NCI-H345 (cell line): ENCODE measurements around the gene LHPP.

Experiments
- DNase-seq: peaks from one replicate; lab custom pipeline; 2025; lab: John Stamatoyannopoulos, UW

Gene LHPP

DNA sequence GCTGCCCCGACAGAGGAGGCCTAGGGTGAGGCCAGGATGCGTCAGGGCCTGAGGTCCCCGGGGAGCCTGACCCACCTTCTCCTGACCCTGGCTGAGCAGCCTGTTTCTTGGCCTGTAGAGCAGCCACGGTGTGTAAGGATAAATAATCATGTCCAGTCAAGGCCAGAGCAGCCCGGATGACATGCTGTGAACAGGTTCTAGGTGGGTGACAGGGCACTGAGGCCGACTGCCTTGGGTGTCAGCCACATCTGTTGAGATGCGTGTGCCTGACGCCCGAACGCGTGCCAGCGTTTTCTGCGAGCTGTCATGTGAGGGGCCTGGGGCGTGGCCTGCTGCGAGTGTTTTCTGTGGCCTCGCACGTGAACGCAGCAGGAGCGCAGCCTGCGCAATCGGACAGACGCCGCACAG lies 164.2 kb downstream of the LHPP start:
- no peak for DNase-seq

DNA sequence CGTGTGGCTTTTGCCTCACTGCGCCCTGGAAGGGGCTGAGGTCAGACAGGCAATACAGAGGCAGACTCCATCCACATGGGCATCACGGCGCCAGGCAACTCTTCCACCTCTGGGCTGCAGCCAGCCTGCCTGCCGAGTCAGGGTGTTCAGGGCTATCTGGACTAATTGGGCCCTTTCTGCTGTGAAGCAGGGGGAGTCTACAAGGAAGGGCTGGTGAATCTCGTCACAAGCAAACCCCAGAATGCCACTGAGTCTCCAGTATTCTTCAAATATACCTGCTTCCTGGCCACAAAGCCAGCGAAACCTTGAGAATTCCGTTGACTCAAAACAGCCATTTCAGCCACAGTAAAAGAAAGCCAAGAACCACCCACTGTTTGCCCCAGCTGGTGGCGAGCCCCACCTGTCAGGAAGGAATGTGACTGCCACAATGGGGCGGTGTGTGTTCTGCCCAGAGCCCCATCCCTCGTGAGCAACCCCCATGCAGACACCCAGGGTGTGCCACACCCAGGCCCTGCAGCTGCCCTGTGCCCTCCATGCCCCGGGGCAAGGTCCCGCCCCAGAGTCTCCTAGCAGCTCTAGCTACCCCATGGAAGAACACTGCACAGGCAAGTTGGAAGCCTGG lies 165.2 kb downstream of the LHPP start:
- peak; percentile 58 for DNase-seq

GRCh38 chr10:124627866-124628675 lies 166.4 kb downstream of the LHPP start:
- DNase-seq = no peak

DNA sequence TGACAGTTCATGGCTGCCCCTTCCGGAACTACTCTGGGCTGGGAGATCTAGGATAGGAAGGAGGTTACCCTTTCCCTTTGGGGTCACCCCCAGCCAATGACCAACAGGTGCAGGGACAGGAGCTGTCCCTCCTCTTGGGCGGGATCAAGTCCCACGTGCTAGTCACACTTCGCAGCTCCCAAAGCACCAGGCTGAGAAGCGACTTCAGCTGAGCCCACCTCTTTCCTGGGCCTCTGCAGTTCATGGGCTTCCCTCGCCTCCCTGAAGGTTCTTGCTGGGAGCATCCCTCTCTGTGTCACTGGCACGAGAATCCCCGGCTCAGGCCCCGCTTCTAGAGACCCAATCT lies 167.0 kb downstream of the LHPP start:
- DNase-seq = no peak

DNA sequence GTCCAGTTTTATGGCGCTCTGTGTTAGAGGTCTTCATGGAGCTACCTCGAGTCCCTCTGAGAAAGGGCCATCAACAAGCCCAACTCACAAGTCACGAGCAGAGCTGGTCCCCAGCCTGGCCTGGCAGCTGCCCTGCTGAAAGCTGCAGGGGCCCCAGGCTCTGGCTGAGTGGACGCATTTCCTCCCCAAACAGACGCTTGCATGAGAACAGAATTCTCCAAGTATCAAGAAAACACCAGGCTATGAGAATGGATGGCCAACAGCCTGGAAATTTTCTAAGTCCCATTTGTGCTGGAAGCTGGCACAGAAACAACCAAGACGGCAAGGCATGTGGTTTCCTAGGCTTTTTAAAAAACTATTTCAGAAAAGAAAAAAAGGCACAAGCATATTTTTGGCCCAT lies 167.8 kb downstream of the LHPP start:
- DNase-seq = no peak

DNA sequence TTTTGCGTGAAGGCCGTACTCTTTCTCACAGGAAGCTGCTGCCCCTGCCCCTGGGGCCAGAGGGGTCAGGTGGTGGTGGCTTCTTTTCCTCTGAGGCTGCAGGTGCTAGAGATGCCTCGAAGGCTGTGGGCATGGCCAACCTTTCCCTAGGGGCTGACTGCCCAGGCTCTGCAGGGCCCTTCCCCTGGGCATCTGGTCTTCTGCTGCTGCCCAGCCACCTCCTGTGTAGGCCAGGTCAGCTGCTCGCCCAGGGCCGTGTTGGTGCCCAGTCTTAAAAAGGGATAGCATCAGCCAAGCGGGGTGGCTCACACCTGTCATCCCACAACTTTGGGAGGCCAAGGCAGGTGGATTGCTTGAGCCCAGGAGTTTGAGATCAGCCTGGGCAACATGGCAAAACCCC lies 168.2 kb downstream of the LHPP start:
- no peak for DNase-seq

- DNase-seq = no peak
Measured at GRCh38 chr10:124630551-124630950, 168.9 kb downstream of the LHPP start.

DNA sequence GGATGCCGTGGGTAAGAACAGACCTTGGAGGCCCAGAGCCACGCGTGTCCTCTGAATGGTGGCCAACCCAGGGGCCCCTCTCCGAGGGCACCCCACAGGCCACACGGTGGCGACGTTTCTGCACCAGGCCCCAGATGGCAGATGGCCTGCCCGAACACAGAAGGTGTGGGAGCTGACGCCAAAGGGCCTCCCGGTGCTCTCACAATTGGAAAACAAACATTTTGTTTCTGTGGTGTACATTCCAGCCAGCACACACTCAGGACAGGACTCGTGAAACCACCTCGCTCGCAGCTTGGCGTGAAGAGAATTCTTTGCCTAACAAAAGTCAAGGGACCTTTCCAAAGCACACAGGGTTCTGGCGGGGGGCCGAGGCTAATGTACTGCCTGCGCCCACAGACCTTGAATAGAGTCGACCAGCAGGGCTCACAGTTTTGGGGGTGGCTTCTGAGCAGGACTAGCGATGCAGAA lies 170.5 kb downstream of the LHPP start:
- peak; percentile 32 for DNase-seq

DNA sequence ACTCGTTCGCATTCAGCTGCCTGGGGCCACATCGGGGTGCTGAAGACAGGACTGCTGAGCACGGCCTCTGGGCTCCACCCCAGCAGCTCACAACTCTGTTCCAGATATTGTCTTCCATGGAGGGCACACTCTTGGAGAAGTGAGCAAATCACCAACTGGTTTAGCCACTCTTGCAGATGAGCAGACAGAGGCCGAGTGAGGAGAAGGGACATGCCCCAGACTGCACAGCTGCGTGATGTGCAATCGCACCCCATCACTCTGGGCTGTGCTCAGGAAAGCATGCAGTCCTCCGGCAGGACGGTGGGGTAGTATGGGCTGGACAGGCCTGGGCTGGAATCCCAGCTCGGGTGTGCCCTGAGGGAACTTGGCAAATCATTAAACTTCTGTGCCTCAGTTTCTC lies 170.9 kb downstream of the LHPP start:
- no peak for DNase-seq

DNA sequence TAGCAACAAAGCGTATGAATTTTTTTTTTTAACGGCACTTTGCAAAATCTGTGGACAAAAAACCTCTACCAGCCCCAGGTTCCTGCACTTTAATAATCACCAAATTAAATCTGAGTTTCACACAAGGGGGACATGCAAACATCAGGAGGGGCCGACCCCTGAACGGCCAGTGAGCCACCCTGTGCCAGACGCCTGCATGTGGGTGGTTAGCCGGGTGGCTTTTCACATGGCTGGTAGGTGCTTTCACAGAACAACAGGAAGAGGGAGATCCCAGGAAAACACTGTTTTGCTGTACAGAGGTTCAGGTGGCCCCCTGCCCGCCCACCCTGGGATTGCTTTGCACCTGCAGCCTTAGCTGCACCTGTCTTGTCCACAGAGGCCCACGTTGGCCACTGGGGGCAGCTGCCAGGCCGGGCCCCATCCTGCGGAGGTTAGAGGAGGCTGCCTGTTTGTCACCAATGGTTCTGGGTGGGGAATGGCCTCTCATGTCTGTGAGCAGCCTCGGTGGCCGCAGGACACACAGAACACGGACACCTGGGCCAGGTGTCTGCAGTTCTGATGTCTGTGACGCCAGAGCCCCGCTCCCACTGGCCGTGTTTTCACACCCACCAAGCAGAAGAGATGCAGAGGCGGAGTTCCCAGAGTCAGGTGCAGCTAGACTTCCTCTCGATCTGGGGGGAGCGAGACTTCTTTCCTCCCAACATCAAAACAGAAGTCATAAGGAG lies 174.8 kb downstream of the LHPP start:
- peak; percentile 2 for DNase-seq

DNA sequence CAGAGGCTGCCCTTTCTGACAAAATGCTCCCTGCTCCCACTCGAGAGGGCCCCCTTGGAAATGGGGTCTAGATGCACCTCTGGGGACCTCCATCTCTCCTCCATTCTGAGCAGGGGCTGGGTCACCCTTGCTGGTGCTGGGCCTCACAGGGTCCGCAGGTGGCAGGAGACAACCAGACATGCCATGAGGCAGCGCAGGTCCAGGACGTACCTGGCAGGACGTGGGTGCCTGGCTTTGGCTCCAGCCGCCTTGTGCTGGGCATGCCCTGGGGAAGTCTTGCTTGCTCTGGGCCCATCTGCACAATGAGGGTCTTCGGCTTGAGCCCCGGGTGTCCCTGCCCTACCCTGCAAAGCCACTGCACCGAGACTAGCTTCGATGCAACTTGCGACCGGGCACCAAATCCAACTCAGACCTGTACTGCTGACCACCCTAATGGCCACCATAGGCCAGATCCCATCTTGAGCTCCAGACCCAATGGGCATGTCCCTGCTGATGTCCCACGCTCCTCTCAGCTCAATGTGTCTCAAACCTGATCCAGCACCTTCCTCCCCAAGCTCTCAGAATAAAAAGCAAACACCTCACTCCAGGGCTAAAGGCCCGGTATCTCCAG lies 175.6 kb downstream of the LHPP start:
- no peak for DNase-seq

GRCh38 chr10:124637746-124638145 lies 176.1 kb downstream of the LHPP start:
- no peak for DNase-seq

DNA sequence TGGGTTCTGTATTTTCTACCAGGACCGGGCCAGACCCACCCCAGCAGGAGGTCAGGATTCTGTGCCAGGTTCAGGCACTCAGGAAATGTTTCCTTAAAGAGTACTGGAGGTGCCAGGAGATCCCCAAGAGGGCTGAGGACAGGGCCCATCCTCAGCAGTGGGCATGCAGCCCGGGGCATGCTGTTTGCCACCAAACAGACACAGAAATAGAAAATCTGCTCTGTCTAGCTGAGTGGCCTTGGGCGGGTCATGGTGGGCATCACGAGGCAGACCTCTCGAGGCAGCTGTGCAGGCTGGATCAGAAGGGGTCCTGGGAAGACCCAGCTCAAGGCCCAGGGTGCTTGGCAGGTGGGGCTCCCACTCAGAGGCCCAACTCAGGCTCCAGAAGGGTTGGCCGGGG lies 177.6 kb downstream of the LHPP start:
- no peak for DNase-seq

DNA sequence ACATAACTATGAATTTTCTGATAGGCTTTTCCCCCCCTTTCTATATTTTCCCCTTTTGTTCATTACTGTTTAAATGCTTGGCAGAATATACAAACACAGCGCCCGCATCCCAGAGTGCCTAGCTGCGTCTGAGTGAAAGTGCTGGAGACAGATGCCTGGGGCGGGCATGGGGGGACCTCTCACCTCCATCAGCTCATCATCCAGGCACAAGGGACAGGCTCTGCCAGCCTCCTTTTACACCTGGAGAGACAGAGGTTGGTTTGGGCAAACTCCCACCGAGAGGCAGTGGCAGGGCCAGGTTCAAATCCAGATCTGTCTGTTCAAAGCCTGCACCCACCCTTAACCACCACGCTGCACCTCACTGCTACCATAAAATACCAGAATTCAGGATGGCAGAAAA lies 178.0 kb downstream of the LHPP start:
- DNase-seq = no peak

DNA sequence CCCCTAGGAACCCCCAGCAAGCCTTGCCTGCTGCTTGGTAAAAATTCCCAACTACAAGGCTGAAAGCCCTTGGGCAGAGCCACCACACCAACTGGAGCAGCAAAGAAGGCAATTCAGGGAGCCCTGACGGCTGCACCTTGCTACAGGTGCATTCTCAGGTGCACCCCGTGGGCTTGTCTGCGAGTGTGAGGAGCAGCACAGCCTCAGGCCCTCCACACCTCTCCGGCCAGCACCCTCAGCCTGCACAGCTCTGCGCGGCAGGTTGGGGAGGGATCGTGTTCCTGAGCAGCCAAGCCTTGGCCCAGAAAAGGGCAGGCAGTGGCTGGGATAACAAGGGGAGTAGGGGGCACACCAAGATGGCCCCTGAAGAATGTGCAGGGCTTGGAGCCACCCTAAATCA lies 178.4 kb downstream of the LHPP start:
- no peak for DNase-seq

DNA sequence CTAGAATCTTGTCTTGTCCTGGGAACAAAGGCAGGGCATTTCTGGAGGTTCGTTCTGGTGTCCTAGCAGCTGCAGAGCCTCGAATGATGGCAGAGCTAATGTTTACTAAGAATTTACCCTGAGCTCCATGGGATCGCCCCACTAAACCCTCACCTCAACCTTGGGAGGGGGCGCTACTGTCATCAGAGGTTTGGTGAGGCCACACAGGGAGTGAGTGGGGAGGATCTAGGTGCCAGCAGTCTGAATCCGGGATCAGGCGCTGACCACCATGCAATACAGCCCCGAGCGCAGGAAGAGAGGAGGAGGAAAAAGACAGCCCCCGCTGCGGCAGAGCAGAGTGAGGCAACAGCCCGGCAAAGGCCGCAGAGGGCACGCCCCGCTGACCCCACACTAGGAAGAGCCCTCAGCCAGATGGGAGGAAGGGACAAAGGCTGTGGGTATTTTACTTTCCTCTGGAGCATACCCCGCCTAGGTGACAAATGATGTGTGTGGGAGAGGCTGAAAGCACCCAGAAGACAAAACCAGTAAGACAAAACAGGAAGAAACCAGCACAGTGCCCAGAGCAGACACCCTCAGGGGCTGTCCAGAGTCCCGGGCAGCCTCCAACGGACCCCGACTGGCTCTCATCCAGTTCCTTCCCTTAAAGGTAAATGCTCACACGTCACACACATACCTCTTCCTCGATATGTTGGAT lies 179.1 kb downstream of the LHPP start:
- no peak for DNase-seq

DNA sequence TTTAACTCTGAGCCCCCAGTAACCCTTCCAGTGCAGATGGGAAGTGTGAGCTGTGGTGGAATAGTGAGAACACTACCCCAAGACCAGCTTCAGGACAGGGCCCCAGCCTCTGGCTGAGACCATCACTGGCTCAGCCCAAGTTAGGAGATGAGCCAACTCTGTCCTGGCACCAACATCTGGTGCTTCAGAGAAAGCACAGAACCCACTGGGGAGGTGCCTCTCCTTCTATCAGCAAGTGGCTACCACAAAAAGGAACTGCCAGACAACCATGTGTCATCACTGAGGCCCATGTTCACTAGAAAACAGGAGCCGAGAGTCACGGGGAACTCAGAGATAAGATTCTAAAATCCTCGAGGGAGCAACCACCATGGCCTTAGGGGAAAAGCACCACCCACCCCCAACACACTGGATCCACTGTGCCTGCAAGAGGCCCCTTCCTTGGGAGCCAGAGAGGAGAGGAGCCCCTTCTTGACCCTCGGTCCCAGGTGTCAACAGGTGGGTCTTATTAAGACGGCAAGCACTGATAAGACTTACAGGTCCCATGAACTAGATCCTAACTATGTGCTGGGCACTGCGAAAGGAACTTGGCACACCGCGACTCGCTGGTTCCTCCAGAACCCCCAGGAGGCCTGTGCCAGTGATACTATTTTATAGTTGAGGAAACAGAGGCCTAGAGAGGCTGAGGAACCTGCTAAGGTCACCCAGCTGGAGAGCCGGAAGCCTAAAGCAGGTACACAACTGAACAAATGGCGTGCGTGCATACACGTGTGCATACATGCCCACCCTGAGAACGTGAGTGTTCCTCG lies 179.9 kb downstream of the LHPP start:
- DNase-seq = no peak

GRCh38 chr10:124642088-124642710 lies 180.6 kb downstream of the LHPP start:
- DNase-seq = peak; percentile 69

DNA sequence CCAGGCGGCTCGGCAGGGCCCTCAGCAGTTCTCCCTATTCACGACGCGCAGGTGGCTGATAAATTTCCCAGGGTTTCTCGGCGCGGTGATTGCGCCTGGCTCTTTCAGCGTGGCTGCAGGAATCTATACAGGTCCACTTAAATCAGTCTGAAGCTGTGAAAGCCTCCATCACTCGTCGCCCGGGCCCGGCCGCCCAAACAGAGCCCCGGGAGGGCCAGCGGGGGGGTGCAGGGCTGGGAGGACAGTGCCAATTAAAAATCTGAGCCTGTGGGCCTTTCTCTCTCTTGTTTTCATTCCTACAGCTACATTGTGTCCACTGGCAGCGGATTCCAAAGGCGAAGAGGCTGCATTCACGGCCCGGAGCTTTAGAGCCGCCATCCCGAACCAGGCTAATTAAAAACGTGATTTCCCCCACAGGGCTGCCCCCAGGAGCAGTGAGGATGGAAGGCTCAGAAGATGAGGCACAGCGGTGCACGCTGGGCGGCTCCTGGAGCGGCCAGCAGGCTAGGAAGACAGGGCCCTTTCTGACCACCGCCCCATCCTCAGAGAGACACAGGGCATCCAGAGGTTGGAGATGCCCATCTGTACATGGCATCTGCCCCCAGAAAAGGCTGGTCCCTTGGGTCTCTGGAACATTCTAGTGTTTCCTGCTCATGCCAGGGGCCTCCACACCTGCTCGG lies 181.8 kb downstream of the LHPP start:
- DNase-seq = no peak

GRCh38 chr10:124644236-124644635 lies 182.6 kb downstream of the LHPP start:
- no peak for DNase-seq
